Stimulated activated CD4-positive, alpha-beta T cell treated with anti-CD3 and anti-CD28 coated beads, Interleukin-1b, Interleukin-23, amount 100 ng/mL, for 24 hours (primary cell): ENCODE measurements around the gene SLC36A1.

Experiments used
- DNase-seq, 4 experiments: peaks; one replicate each; pipeline ENCODE4 v3.0.0-alpha.2; 2020; ENCODE audit warnings: low read depth in 4 of 4, low spot score in 1 of 4

SLC36A1 gene

GRCh38 chr5:151451626-151452520 lies 4.5 kb downstream of the SLC36A1 start:
- no peak for DNase-seq

GRCh38 chr5:151454166-151454565 lies 6.8 kb downstream of the SLC36A1 start:
- DNase-seq = no peak

- no peak for DNase-seq
Measured at GRCh38 chr5:151454889-151455288, 7.5 kb downstream of the SLC36A1 start.

- no peak for DNase-seq
Measured at GRCh38 chr5:151456321-151456940, 9.0 kb downstream of the SLC36A1 start.

GRCh38 chr5:151458314-151458713 lies 10.9 kb downstream of the SLC36A1 start:
- no peak for DNase-seq

DNA sequence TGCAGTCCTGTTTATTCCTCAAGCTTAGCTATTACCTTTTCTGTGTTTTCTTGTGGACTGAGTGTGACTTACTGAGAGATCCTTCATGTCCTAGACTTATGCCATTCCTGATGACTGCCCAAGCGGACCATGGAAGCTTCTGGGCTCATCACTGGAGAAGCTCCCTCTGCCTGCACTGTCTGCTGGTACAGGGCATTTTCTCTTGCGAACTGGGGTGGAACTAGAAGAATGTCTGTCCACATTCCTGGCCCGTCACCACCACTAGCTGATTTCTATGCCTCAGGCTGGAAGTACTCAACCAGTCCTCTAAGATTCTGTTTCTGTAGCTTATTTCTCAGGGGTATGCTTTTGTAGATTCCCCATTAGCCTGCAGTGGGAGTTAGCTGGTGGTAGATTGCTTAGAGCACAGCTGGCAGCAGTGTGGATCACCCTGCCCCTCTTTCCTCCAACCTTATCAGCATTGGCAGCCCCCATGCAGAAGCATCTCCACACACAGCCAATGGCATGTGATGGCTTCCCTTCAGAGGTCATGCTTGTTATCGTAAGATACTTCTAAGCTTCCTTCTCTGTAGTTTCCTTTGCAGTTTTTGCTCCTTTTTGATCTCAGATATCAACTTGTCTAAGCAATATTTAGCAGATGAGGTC lies 12.4 kb downstream of the SLC36A1 start:
- no peak for DNase-seq

DNA sequence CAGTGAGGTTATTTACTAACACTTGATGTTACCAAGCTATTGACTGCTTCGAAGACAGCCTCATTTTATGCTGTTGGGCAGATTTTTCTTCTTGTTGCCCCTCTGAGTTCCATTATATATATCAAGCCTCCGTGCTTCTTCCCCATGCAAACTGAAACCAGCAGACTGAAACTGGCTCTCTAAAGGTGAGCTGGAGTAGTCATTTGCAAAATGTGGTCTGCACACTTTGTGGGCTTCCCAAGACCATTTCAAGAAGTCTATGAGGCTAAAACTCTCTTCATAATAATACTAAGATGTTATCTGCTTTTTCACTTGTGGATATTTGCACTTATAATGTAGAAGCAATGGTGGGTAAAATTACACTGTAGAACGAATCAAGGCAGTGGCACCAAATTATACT lies 13.9 kb downstream of the SLC36A1 start:
- DNase-seq = no peak

DNA sequence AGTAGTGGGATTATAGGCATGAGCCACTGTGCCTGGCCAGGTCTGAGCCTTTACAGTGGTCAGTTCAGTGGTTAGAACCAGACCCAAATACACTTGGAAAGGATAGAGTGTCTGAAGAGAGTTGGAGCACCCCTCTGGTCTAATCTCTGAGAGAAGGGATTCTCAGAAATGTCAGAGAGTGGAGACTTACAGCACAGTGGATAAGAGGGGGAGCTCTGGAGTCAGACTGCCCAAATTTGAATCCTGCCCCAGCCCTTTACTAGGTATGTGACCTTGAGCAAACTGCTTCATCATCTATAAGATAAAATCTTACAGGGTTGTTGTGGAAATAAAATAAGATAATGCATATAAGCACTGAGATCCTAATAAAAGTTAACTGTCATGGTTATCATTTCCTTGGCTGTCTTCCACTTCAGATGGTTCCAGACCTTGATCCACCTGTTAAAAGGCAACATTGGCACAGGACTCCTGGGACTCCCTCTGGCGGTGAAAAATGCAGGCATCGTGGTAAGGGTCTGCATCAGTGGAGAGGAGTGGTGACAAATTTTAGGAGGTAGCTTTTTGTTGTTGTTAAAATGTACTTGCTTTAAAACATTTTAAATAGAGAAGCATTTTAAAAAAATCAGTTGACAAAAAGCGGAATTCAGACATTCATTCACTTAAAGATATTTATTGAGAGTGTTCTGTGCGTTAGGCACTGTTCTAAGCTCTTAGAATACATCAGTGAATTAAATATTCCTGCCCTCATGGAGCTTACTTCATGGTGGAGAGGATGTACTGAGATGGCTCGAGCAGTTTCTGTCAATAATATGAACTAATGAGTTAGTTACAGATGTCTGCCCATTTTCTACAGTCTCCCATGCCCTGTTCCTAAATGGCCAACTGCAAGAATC lies 16.0 kb downstream of the SLC36A1 start:
- no peak for DNase-seq

- no peak for DNase-seq
Measured at GRCh38 chr5:151464101-151464500, 16.7 kb downstream of the SLC36A1 start.

GRCh38 chr5:151465476-151465875 lies 18.1 kb downstream of the SLC36A1 start:
- no peak for DNase-seq

- DNase-seq = no peak
Measured at GRCh38 chr5:151467576-151467975, 20.2 kb downstream of the SLC36A1 start.

- no peak for DNase-seq
Measured at GRCh38 chr5:151469386-151469785, 22.0 kb downstream of the SLC36A1 start.

GRCh38 chr5:151469992-151470391 lies 22.6 kb downstream of the SLC36A1 start:
- no peak for DNase-seq

- DNase-seq = no peak
Measured at GRCh38 chr5:151470439-151470838, 23.0 kb downstream of the SLC36A1 start.

DNA sequence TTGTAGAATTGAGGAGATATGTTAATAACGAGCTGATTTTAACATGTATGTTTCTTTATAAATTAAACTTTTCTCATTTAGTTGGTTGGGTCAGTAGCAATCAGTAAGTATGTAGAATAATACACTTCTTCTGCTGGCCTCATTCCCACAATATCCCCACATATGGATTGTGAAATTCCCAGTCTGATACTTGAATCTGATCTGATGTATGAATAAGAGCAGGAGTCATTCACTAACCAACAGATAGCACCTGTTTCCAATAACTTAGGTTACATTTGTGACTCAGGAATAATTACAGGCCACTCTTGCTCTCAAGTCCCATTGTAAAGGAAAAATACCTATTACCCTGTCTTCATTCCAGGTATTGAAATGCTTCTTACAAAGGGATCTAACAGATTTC lies 23.9 kb downstream of the SLC36A1 start:
- DNase-seq = no peak

GRCh38 chr5:151474799-151475198 lies 27.4 kb downstream of the SLC36A1 start:
- DNase-seq = no peak

DNA sequence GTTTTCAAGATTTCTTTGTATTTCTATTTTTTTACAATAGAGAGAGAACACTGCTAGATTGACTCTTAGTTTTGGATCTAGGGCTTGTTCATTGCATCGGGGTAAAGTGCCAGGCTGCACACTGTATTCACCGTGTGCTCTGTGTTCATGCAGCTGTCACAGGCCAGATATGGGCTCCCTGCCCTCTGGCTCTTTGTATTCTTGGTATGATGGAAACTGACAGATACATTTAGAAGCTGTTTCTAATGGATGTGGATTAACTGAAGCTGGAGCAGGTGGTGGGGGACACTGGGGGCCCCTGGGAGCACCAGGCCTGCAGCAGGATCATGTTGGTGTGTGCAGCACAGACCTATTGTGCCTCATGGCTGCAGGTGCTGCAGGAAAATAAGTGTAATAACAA lies 28.0 kb downstream of the SLC36A1 start:
- no peak for DNase-seq

DNA sequence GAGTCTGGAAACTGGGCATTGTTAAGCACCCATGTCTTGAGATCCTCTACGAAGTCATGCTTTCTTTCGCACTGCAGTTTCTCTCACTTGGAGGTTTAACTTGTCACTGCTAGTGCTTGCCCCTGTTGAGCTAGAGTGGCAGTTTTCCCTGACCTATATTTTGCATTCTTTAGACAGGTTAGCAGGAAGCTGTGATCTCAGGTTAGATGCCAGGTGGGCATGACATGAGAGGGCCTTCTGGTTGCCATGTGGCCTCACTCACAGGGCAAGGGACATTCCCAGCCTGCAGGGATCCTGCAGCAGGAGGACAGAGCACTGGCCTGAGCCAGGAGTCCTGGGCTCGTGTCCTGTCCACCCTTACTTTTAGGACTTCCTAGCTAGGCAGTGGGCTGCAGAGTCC lies 28.6 kb downstream of the SLC36A1 start:
- DNase-seq = no peak

GRCh38 chr5:151477101-151477500 lies 29.7 kb downstream of the SLC36A1 start:
- DNase-seq = no peak

DNA sequence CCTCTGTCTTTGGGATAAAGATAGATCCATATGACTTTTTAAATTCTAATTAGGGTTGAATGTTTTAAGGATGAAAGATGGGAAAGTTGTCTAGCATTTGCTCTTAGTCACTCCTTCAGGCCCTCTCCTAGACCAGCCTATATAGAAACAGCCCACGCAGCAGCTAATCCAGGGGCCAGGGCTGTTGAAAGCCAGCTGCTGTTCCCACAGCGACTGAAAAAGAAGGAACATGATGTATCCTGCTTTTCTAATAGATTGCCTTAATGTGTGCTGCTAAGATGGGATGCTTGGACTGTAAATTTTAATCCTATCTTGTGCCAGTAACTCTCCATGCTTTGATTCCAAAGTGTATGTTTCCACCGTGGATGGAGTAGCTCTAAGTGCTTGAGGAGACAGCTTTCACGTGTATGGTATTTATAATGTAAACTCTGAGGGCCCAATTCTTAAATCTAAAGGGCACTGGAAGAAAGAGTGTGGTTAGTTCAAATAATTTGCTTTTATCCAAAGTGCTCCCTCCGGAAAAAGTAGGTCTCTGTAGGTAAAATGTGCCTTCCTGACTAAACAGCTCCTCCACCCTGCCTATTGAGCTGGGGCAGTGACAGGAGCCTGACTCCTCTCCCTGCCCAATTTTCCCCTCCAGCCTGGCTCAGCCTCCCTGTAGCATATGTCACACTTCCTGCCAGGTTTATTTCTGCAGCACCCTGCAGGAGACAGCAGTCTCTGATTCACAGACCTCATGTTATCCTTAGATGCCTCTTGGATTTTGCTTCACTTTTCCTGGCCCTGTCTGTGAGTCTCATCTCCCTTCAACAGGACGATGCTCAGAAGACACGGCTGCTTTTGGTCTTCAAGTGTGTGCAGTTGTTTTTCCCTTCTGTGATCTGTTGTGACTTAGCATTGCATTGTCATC lies 33.2 kb downstream of the SLC36A1 start:
- no peak for DNase-seq
